ENCODE data around the gene CCL26. TPM values are rescaled to one million over a fixed set of nuclear protein-coding genes. Genes with fewer than 3 reads are reported as not detected.
A peak's percentile ranks its signal among the peaks of the same experiment; 100 is the strongest.
"Not testable (repeated sequence)": the region's sequence is repeated elsewhere in the genome, so short reads cannot be mapped to it uniquely, and the experiment has no call there.

Gene CCL26
- total RNA-seq, 1 donor from 2014 or later: not detected

- H3K36me3 ChIP-seq: peaks cover 6% of the 10 kb centered on the region
- DNase-seq (no peak), ATAC-seq (no peak)
- H3K9me3 ChIP-seq: no peaks in the 10 kb centered on the region
- no peaks in the 10 kb centered on the region for H3K27me3 ChIP-seq (ENCODE audit: low read depth)
- TF ChIP-seq CTCF (IDR thresholded peaks at IDR 0.05): no peak
- intact Hi-C loops (cut with DNase I): no loop called here
- peaks cover 58% of the 10 kb centered on the region for H3K4me1 ChIP-seq
- H3K4me3 ChIP-seq: no peak overlapping the region
- peak overlapping the region; percentile 65 for H3K27ac ChIP-seq
Observed at GRCh38 chr7:75732764-75733630, 39.0 kb downstream of the CCL26 start.

GRCh38 chr7:75732016-75732521 lies 39.9 kb downstream of the CCL26 start:
- Histone ChIP-seq H3K27ac (peak overlapping the region; percentile 65), H3K27me3 (ENCODE audit: low read depth) (no peaks in the 10 kb centered on the region), H3K9me3 (no peaks in the 10 kb centered on the region), H3K4me3 (no peak overlapping the region), H3K36me3 (peaks cover 6% of the 10 kb centered on the region), H3K4me1 (peaks cover 56% of the 10 kb centered on the region)
- TF ChIP-seq CTCF (IDR thresholded peaks at IDR 0.05): no peak
- DNase-seq: no peak
- ATAC-seq: no peak
- intact Hi-C loops (cut with DNase I): no loop called here

DNA sequence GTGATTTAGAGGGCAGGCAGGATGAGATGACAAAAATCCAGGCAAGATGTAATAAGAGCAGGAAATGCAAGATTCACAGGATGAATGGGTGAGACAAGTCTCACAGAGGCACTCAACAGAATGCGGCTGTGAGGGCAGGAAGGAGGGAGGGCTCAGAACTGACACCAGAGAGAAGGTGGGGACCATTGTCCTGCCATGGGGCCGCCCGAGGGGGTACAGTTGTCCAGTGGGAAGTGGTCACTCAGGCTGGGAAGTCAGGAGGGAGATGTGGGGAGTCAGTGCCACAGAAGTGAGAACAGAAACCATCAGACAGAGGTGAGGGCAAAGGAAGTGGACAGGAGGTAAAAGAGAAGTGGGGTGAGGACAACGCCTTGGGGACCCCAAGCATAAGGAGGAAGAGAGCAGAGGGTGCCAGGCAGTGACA lies 42.1 kb downstream of the CCL26 start:
- ATAC-seq: no peak
- no peaks in the 10 kb centered on the region for H3K9me3 ChIP-seq
- H3K27ac ChIP-seq: peak overlapping the region; percentile 22
- intact Hi-C loops (cut with DNase I): no loop called here
- H3K27me3 ChIP-seq (ENCODE audit: low read depth): no peaks in the 10 kb centered on the region
- no peak for TF ChIP-seq CTCF (IDR thresholded peaks at IDR 0.05)
- H3K4me1 ChIP-seq: peaks cover 50% of the 10 kb centered on the region
- H3K4me3 ChIP-seq: no peak overlapping the region
- peaks cover 6% of the 10 kb centered on the region for H3K36me3 ChIP-seq
- peak; percentile 39 for DNase-seq

DNA sequence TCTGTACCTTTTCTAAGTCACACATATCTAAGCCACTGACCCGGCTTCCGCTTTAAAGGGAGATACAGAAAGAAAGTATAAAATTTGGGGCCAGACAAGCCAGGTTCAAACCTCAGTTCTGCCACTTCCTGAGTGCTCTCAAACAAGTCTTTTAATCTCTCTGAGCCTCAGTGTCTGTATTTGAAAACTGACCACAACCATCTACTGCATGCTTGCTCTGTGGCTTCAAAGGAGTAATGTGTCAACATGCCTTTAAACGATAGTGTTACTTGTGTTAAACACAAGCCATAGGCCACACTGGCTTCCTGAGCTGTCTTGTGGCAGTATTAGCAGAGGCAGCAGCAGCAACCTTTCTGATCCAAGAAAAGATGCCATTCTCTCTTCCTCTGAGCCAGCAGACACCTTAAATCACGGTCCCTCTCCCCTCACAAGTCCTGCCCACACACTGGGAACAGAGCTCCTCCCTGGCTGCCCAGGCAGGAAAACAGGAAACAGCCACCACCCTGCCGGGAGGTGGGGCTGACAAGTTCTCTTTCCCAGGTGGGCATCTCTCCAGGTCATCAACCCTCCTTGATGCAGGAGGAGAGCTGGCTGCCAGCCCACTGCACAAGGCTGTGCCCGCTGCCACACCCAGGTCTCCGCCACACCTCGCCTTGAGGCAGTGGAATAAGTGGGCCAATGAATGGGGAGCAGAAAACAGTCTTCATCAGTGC lies 44.0 kb downstream of the CCL26 start:
- H3K36me3 ChIP-seq: no peaks in the 10 kb centered on the region
- DNase-seq: peak; percentile 91

DNA sequence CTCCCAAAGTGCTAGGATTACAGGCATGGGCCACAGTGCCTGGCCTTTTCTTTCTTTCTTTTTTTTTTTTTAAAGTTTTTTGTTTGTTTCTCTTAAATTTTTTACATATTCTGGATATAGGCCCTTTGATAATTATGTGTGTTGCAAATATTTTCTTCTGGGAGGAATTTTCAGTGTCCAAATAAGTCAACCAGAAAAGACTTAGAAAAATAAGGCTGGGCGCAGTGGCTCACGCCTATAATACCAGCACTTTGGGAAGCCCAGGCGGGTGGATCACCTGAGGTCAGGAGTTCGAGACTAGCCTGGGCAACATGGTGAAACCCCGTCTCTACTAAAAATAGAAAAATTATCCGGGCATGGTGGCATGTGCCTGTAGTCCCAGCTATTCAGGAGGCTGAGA lies 44.7 kb downstream of the CCL26 start:
- Histone ChIP-seq H3K27ac (peak overlapping the region; percentile 79), H3K4me1 (peaks cover 44% of the 10 kb centered on the region)
- ATAC-seq; H3K4me3 ChIP-seq; H3K9me3 ChIP-seq; H3K36me3 ChIP-seq; H3K27me3 ChIP-seq (ENCODE audit: low read depth); intact Hi-C loops (cut with DNase I): not testable (repeated sequence)
- peak; percentile 25 for DNase-seq

More for the DNA sequence above, 44.0 kb downstream of the CCL26 start:
- no peak for TF ChIP-seq CTCF (IDR thresholded peaks at IDR 0.05)
- H3K27ac ChIP-seq: peak overlapping the region; percentile 79
- peaks cover 44% of the 10 kb centered on the region for H3K4me1 ChIP-seq
- no peak overlapping the region for H3K4me3 ChIP-seq
- H3K27me3 ChIP-seq (ENCODE audit: low read depth): no peaks in the 10 kb centered on the region
- intact Hi-C loops (cut with DNase I): no loop called here
- peak; percentile 93 to 94 for ATAC-seq
- H3K9me3 ChIP-seq: no peaks in the 10 kb centered on the region

Data from lower lobe of right lung (tissue), 2 donors.